Measurements from ENCODE around the gene PTPRD. TPM values are rescaled to one million over a fixed set of nuclear protein-coding genes. Genes with fewer than 3 reads are reported as not detected.
A peak's percentile ranks its signal among the peaks of the same experiment; 100 is the strongest.
"Not testable (repeated sequence)": the region's sequence is repeated elsewhere in the genome, so short reads cannot be mapped to it uniquely, and the experiment has no call there.

The PTPRD gene
- total and polyA plus RNA-seq, 4 donors: 97.4 to 229 (median 161) TPM

DNA sequence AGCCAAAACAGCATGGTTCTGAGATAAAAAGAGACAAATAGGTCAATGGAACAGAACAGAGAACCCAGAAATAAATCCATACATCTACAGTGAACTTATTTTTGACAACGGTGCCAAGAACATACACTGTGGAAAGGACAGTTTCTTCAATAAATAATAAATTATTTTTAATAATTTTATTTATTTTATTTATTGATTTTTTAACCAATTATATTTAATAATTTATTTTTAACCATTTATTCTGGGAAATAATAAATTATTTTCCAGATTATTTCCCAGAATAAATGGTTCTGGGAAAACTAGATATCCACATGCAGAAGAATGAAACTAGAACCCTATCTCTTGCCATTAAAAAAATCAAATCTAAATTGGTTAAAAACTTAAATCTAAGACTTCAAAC, 1669.4 kb downstream of the PTPRD start:
- Histone ChIP-seq H3K9me3 (ENCODE audit: control insufficient read depth, insufficient read depth, low read length) (no peaks in the 10 kb centered on the region), H3K36me3 (ENCODE audit: control insufficient read depth, insufficient read depth, low read length) (no peaks in the 10 kb centered on the region), H3K27ac (ENCODE audit: low read depth, low read length) (no peak overlapping the region), H3K27me3 (ENCODE audit: control insufficient read depth, insufficient read depth, low read length) (no peaks in the 10 kb centered on the region), H3K4me1 (ENCODE audit: control insufficient read depth, insufficient read depth, low read length) (no peaks in the 10 kb centered on the region), H3K4me3 (ENCODE audit: low read depth, low read length) (no peak overlapping the region)
- no peak for DNase-seq (ENCODE audit: low read depth in 4 of 6, low spot score in 6 of 6)
- no CpG with 5 or more reads among the region's 1 CpG for WGBS (ENCODE audit: insufficient coverage)

DNA sequence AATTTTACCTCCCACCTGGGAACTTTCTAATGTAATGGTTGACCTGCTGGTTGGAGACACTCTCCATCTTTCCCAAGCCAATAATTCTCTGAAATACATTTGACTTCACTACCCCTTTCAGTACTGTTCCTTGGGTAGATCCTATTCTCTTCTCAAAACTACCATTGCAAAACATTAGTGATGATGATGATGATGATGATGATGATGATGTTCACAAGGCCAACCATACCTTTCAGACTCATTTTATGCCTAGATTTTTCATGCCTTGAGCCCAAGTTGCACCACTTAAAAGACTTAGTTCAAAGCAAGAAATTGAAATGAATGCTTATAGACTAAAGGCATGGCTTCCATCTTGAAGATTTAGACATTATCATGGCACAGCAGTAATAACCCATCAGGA, 1672.2 kb downstream of the PTPRD start:
- Histone ChIP-seq H3K4me3 (ENCODE audit: low read depth, low read length) (no peak overlapping the region), H3K9me3 (ENCODE audit: control insufficient read depth, insufficient read depth, low read length) (no peaks in the 10 kb centered on the region), H3K27me3 (ENCODE audit: control insufficient read depth, insufficient read depth, low read length) (no peaks in the 10 kb centered on the region), H3K4me1 (ENCODE audit: control insufficient read depth, insufficient read depth, low read length) (no peaks in the 10 kb centered on the region), H3K36me3 (ENCODE audit: control insufficient read depth, insufficient read depth, low read length) (no peaks in the 10 kb centered on the region), H3K27ac (ENCODE audit: low read depth, low read length) (no peak overlapping the region)
- DNase-seq (ENCODE audit: low read depth in 4 of 6, low spot score in 6 of 6): no peak

DNA sequence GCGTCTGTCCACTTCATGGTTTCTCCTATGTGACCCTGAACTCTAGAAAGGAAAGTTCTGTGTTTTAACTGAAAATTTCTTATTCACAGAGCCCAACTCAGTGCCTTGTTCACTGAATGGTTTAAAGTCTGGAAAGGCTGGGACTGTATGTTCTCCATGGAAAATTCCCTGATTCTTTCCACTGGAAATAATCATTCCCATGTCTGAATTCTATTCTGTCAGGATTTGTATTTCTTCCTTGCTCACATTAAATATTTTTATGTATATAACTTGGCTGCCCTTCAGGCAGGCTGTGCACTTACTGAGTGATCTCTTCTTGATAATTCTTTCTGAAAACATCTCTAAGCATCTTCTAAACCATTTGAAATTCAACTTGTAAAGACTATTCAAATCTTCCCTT, 1686.3 kb downstream of the PTPRD start:
- no peaks in the 10 kb centered on the region for H3K4me1 ChIP-seq (ENCODE audit: control insufficient read depth, insufficient read depth, low read length)
- no peaks in the 10 kb centered on the region for H3K9me3 ChIP-seq (ENCODE audit: control insufficient read depth, insufficient read depth, low read length)
- no peaks in the 10 kb centered on the region for H3K36me3 ChIP-seq (ENCODE audit: control insufficient read depth, insufficient read depth, low read length)
- H3K4me3 ChIP-seq (ENCODE audit: low read depth, low read length): no peak overlapping the region
- DNase-seq (ENCODE audit: low read depth in 4 of 6, low spot score in 6 of 6): no peak
- no CpG with 5 or more reads among the region's 1 CpG for WGBS (ENCODE audit: insufficient coverage)
- no peaks in the 10 kb centered on the region for H3K27me3 ChIP-seq (ENCODE audit: control insufficient read depth, insufficient read depth, low read length)
- no peak overlapping the region for H3K27ac ChIP-seq (ENCODE audit: low read depth, low read length)

DNA sequence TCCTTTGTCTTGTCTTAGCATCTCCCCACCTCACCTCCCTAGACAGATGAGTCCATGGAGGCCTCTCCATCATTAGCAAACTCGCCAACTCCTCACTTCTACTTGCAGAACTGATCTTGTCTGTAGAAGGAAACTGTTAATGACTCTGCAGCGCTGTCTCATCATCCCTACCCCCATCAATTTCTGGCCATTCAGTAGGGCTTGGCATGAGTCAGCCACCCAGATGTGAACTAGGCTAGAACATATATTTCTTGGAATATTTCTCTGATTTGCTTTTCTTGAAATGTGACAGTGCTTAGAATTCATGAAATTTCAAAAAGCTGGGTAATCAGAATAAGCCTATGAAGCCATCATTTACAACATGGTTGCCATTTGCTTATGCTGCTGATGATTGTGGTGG, 1688.2 kb downstream of the PTPRD start:
- Histone ChIP-seq H3K27ac (ENCODE audit: low read depth, low read length) (no peak overlapping the region), H3K36me3 (ENCODE audit: control insufficient read depth, insufficient read depth, low read length) (no peaks in the 10 kb centered on the region), H3K4me1 (ENCODE audit: control insufficient read depth, insufficient read depth, low read length) (no peaks in the 10 kb centered on the region), H3K9me3 (ENCODE audit: control insufficient read depth, insufficient read depth, low read length) (no peaks in the 10 kb centered on the region), H3K4me3 (ENCODE audit: low read depth, low read length) (no peak overlapping the region), H3K27me3 (ENCODE audit: control insufficient read depth, insufficient read depth, low read length) (no peaks in the 10 kb centered on the region)
- DNase-seq (ENCODE audit: low read depth in 4 of 6, low spot score in 6 of 6): no peak
- WGBS (ENCODE audit: insufficient coverage): no CpG with 5 or more reads among the region's 2 CpGs

DNA sequence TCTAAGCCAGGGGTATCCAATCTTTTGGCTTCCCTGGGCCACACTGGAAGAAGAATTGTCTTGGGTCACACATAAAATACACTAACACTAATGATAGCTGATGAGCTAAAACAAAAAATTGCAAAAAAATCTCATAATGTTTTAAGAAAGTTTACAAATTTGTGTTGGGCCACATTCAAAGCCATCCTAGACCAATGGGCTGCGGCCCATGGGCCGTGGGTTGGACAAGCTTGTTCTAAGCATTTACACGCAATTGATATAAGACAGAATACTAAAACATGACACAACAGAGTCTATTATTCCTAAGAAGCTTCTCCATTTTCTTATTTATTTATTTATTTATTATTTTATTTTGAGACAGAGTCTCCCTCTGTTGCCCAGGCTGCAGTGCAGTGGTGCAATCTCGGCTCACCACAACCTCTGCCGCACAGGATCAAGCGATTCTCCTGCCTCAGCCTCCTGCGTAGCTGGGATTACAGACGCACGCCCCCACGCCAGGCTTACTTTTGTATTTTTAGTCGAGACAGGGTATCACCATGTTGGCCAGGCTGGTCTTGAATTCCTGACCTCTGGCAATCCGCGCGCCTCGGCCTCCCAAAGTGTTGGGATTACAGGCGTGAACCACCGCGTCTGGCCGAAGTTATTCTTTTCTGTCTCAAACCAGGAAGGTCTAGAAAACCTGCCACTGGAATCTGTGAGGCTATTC, 1692.2 kb downstream of the PTPRD start:
- H3K4me3 ChIP-seq (ENCODE audit: low read depth, low read length); H3K27me3 ChIP-seq (ENCODE audit: control insufficient read depth, insufficient read depth, low read length); H3K36me3 ChIP-seq (ENCODE audit: control insufficient read depth, insufficient read depth, low read length); DNase-seq (ENCODE audit: low read depth in 4 of 6, low spot score in 6 of 6); H3K9me3 ChIP-seq (ENCODE audit: control insufficient read depth, insufficient read depth, low read length); H3K4me1 ChIP-seq (ENCODE audit: control insufficient read depth, insufficient read depth, low read length); H3K27ac ChIP-seq (ENCODE audit: low read depth, low read length): not testable (repeated sequence)
- 97% methylated on average over 12 of the region's 19 CpGs for WGBS (ENCODE audit: insufficient coverage)

DNA sequence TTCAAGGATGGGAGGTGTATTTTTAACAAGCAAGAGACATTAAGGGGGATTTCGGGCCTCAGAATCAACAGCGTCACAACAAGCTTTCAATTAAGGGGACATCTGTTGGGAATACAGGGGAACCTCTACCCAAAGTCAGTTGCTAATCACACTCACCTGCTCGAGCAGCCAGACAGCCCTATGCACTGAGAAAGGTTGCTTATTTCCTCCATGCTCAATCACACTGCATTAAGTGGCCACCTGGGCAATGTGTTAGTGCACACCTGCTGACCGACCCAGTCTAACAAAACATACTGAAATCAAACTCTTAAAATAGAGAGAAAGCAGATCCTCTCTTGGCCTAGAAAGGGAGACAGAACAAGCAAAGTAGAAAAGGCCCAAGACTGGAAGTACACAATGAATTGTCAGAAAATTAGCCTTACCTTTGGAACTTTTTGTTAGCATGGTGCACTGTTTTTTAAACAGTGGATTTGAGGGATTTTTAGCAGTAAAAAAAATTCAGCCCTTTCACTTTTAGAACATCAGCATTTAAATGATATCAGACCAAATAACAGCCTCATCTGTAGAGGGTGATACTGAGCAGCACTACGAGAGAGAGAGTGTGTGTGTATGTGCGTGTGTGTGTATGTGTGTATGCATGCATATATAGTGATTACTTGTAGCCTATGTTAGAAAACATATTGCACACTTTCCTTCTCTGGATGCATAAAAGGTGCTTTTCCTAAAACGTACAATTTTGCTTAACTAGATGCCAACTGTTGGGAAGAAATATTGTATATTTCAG, 1694.7 kb downstream of the PTPRD start:
- no peak overlapping the region for H3K27ac ChIP-seq (ENCODE audit: low read depth, low read length)
- H3K36me3 ChIP-seq (ENCODE audit: control insufficient read depth, insufficient read depth, low read length): no peaks in the 10 kb centered on the region
- WGBS (ENCODE audit: insufficient coverage): 100% methylated on average over 1 of the region's 7 CpGs
- H3K27me3 ChIP-seq (ENCODE audit: control insufficient read depth, insufficient read depth, low read length): no peaks in the 10 kb centered on the region
- no peak overlapping the region for H3K4me3 ChIP-seq (ENCODE audit: low read depth, low read length)
- DNase-seq (ENCODE audit: low read depth in 4 of 6, low spot score in 6 of 6): peak in 1 of 6 donors; percentile 24
- H3K9me3 ChIP-seq (ENCODE audit: control insufficient read depth, insufficient read depth, low read length): no peaks in the 10 kb centered on the region
- H3K4me1 ChIP-seq (ENCODE audit: control insufficient read depth, insufficient read depth, low read length): no peaks in the 10 kb centered on the region

DNA sequence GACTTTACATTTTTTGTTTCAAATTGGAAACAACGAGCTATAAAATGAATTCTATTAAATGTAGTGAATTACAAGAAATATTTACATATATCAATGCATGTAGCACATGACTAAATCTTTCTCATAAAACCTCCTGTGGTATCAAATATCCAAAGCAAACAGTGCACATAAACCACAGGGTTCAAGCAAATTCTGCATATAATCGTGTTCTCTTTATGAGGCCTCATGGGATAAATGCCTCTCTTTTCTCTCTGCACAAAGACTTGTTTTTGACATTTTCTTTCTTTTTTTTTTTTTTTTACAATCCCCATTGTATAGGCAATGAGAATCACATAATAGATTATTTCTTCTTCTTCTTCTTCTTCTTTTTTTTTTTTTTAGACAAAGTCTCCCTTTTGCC, 1696.0 kb downstream of the PTPRD start:
- Histone ChIP-seq H3K4me1 (ENCODE audit: control insufficient read depth, insufficient read depth, low read length) (no peaks in the 10 kb centered on the region), H3K27ac (ENCODE audit: low read depth, low read length) (no peak overlapping the region), H3K9me3 (ENCODE audit: control insufficient read depth, insufficient read depth, low read length) (no peaks in the 10 kb centered on the region), H3K27me3 (ENCODE audit: control insufficient read depth, insufficient read depth, low read length) (no peaks in the 10 kb centered on the region), H3K4me3 (ENCODE audit: low read depth, low read length) (no peak overlapping the region), H3K36me3 (ENCODE audit: control insufficient read depth, insufficient read depth, low read length) (no peaks in the 10 kb centered on the region)
- 67% methylated on average over 1 of the region's 2 CpGs for WGBS (ENCODE audit: insufficient coverage)
- DNase-seq (ENCODE audit: low read depth in 4 of 6, low spot score in 6 of 6): peak in 1 of 6 donors; percentile 32

DNA sequence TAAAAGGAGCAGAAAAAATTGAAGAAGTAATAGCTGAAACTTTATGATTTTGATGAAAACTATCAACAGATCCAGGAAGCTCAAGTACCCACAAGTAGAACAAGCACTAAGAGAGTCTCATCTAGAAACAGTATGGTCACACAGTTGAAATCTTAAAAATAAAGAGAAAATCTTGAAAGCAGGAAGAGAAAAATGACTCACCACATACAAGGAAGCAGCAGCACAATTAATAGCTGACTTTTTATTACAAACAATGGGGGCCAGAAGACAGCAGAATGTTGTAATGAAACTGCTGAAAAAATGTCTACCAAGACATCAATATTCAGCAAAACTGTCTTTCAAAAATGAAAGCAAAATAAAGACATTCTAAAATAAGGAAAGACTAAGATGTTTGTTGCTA, 1704.9 kb downstream of the PTPRD start:
- H3K27me3 ChIP-seq (ENCODE audit: control insufficient read depth, insufficient read depth, low read length): no peaks in the 10 kb centered on the region
- H3K4me1 ChIP-seq (ENCODE audit: control insufficient read depth, insufficient read depth, low read length): no peaks in the 10 kb centered on the region
- no peaks in the 10 kb centered on the region for H3K36me3 ChIP-seq (ENCODE audit: control insufficient read depth, insufficient read depth, low read length)
- H3K9me3 ChIP-seq (ENCODE audit: control insufficient read depth, insufficient read depth, low read length): no peaks in the 10 kb centered on the region
- DNase-seq (ENCODE audit: low read depth in 4 of 6, low spot score in 6 of 6): no peak
- no peak overlapping the region for H3K27ac ChIP-seq (ENCODE audit: low read depth, low read length)
- H3K4me3 ChIP-seq (ENCODE audit: low read depth, low read length): no peak overlapping the region

DNA sequence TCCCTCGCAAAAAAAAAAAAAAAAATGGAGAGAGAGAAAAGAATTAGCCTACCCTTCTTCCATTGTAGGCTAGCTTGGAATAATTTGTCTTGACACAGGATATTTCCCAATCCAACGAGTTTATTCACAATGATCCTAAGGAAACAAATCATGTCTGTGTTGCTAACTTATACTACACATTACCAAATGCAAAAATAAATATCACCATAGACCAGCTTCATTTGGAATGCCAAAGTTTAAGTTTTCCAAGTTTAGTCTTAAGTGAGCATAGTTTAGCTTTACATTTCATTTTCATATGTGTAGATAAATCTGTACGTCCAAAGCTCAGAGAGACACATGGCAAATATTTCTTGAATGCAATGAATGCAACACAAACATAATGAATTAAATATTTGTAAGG, 1707.1 kb downstream of the PTPRD start:
- no peak for DNase-seq (ENCODE audit: low read depth in 4 of 6, low spot score in 6 of 6)

More for the DNA sequence above, 1707.1 kb downstream of the PTPRD start:
- no peak overlapping the region for H3K27ac ChIP-seq (ENCODE audit: low read depth, low read length)
- H3K4me1 ChIP-seq (ENCODE audit: control insufficient read depth, insufficient read depth, low read length): no peaks in the 10 kb centered on the region
- no peaks in the 10 kb centered on the region for H3K36me3 ChIP-seq (ENCODE audit: control insufficient read depth, insufficient read depth, low read length)
- H3K27me3 ChIP-seq (ENCODE audit: control insufficient read depth, insufficient read depth, low read length): no peaks in the 10 kb centered on the region
- H3K9me3 ChIP-seq (ENCODE audit: control insufficient read depth, insufficient read depth, low read length): no peaks in the 10 kb centered on the region
- 100% methylated on average over 1 of the region's 3 CpGs for WGBS (ENCODE audit: insufficient coverage)
- H3K4me3 ChIP-seq (ENCODE audit: low read depth, low read length): no peak overlapping the region

Measured in spinal cord (tissue), 10 donors.